ENCODE data around the gene RAB10.
"Not testable (repeated sequence)": the region's sequence is repeated elsewhere in the genome, so short reads cannot be mapped to it uniquely, and the experiment has no call there.

Gene RAB10

DNA sequence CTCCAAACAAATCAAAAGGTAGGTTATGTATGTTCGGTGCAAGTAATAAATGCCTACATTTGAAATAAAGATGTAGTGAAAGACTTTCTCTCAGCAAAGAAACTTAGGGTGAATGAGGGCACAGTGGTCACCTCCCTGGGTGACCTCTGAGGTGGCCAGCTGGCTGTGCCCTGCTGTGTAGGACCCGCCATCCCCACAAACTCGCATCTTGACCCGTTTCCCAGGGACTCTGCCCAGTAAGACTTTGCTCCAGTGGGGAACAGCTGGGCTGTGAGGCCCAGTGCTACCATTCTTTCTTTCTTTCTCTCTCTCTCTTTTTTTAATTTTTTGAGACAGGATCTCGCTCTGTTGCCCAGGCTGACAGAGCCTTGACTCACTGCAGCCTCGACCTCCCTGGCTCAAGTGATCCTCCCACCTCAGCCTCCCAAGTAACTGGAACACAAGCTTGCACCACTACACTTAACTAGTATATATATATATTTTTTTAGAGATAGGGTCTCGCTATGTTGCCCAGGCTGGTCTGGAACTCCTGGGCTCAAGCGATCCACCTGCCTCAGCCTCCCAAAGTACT is 130.8 kb downstream of the RAB10 start:
- DNase-seq: no peak

GRCh38 chr2:26165403-26165802 is 131.5 kb downstream of the RAB10 start:
- DNase-seq: no peak

GRCh38 chr2:26166541-26166940 is 132.7 kb downstream of the RAB10 start:
- not testable (repeated sequence) for DNase-seq

- no peak for DNase-seq
Observed at GRCh38 chr2:26168785-26169184, 134.9 kb downstream of the RAB10 start.

DNA sequence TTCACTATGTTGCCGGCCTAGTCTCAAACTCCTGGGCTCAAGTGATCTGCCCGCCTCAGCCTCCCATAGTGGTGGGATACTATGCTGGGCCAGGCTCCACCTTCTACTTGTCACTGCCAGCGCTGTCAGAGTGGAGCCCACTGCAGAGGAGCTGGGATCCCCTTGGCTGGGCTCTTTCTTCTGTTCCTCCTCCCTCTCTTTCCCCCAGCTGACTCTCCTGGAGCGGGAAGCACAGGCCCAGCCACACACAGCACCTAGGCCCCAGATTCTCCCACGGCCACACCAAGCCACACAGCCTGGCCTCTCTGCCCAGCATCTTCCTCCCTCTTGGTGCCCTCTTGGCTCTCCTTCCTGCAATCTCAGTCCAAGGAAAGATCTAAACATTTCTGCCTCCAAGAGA is 135.3 kb downstream of the RAB10 start:
- no peak for DNase-seq

DNA sequence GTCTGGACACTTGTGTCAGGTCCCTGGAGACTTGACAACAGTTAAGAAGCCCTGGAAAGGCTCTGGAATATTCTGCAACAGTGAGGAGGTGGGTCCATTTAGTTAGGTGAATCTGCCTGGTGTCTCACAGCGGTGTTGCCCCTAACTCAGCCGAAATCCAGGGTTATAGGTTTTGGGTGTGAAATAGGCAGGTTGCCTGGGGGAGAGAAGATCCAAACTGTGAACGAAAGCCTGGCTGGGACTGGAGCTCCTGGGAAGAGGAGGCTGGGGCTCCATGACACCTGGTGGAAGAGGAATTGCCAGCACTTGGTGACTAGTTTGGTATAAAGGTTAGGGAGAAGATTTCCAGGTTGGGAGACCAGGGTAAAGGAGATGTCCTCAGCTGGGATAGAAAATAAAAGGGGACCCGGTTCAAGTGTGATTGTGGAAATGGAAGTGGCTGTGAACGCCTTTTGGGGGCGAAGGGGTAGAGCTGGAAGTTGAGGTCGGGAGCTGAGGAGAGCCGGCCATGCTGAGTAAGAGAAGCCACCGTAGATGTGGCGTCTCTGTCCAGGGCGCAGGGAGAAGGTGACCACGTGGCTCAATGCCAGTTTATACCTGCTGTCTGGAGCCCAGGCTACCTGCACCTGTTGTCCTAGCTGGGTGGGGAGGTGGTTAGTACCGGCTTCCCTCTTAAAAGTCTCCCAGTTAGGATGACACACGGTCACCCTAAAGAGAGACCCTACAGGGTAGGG is 136.0 kb downstream of the RAB10 start:
- no peak for DNase-seq

DNA sequence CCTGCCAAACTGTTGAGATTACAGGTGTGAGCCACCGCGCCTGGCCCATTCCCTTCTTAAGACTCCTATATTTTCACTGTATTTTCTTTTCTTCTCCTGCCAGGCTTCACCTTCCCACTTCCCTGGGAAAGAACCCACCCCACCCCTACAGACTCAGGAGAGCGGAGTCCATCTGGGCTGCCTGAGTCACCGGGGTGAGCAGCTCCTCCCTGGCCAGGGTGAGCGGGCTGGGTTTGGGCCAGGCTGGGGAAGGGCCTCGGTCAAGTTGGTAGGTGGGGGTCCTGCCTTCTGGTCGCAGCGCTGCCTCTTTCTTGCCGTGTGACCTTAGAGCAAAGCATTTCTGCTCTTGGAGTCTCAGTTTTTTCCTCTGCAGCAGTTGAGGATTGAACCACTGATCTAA is 136.9 kb downstream of the RAB10 start:
- no peak for DNase-seq

- DNase-seq: no peak
Observed at GRCh38 chr2:26172189-26172870, 138.4 kb downstream of the RAB10 start.

- no peak for DNase-seq
Observed at GRCh38 chr2:26172871-26173775, 139.2 kb downstream of the RAB10 start, which contains the start of gene GAREM2. TSS of gene GAREM2 (plus strand) at chr2:26173088. CDS start at chr2:26173221, 133 bp downstream.

- no peak for DNase-seq
Observed at GRCh38 chr2:26173776-26174482, 140.0 kb downstream of the RAB10 start.

DNA sequence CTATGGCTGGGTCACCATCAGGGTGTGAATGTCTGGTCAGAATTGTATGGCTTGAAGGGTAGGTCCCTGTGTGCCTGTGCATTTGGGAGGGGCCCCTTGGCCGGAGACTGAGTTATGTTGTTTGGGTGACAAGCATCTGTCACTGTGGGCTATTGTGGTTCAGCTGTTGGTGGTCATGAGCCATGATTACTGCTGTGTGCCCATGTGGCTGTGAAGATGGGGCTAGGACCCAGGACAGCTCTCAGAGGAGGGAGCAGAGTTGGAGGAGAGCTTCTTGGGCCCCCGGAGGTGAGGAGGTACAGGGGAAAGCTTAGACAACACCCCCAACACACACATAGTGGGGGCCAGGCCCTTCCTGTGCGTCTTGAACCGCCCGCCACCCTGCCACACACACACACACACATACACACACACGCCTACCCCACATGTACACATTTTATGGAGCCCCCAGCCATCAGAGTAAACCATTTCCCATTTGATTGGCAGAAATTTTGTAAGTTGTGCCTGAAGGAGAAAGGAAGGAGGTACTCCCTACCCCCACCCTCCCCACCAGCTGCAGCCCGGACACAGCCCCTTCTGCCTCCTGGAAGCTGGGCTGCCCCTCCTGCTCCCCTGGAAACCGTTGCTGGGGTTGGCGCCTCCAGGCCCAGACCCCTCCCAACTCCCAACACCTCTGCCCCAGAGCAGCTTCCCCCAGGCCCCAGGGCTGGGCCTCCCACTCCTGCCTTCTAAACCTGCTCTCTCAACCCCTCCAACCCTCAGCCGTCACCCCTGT is 141.0 kb downstream of the RAB10 start:
- no peak for DNase-seq

- DNase-seq: no peak
Observed at GRCh38 chr2:26175466-26176278, 141.8 kb downstream of the RAB10 start.

DNA sequence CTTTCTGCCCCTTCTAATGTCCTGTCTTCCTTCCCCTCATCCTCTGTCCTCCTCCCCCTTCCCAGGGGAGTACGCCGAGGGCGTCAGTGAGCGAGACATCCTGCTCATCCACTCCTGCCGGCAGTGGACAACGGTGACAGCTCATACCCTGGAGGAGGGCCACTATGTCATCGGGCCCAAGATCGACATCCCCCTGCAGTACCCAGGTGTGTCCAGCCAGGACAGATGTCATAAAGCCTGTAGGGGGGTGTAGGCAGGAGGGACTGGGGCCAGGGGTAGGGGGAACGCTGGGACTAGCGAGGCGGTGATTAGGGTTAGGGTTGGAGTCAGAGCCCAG is 142.4 kb downstream of the RAB10 start:
- DNase-seq: no peak

- no peak for DNase-seq
Observed at GRCh38 chr2:26177122-26177521, 143.2 kb downstream of the RAB10 start.

DNA sequence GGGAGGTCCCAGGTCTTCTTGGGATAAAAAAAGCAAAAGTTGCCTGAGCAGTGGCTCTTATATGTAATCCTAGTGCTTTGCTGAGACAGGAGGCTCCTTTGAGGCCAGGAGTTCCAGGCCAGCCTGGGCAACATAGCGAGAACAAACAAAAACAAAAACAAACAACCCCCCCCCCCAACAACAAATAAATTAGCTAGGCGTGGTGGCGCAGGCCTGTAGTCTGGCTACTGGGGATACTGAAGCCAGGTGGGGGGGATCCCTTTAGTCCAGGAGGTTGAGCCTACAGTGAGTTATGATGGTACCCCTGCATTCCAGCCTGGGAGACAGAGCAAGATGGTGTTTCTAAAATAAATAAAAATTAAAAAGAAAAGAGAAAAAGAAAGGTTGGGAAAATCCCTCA is 144.4 kb downstream of the RAB10 start:
- no peak for DNase-seq

DNA sequence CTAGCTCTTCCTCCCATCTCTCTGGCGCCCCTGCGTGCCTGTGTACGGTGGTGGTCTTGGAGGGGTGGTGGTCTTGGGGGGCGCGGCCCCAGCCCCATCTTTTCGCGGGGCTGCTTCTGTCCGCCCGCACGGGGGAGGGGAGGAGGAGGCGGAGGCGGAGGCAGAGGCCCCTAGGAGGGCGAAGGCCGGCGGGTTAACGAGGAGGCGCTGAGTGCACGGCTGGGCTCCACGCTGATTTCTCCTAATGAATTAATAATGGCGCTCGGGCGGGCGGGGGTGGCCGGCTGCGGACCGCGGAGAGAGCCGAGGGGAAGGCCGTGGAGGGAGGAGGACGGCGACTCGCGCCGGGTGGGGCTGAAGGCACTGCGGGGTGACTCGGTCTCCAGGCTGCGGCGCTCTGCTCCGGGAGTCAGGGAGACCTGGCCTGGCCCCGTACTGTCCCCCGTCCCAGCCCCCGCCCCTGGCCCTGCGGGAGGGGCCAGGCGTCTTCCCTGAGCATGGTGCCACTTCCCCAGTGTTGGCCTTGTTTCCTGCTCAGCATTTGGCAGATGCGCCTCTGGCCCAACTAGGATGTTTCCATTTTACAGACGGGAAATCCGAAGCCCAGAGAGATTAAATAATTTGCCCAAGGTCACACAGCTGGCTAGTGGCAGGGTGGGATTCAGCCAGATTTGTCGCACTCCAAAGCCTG is 145.0 kb downstream of the RAB10 start:
- DNase-seq: no peak

DNA sequence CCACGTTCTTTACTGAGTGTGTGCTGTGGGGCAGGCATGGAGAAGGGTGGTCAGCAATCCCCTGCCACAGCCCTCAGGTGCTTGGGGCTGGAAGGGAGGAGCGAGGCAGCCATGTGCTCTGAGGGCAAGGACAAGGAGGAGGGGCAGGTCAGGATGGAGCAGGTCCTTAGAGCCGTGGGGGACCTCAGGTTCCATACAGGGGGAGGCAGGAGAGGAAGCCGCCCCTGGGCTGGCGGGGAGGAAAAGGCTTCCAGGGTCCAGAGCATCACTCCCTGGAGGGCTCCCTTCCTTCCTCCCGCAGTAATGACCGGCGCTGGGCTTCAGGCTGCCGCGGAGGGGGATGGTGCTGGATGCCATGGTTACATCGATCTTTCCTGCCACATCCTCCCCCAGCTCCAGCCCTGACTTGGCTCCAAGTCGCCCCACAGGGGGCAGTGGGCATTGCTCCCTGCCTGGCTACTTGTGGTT is 145.6 kb downstream of the RAB10 start:
- no peak for DNase-seq

DNA sequence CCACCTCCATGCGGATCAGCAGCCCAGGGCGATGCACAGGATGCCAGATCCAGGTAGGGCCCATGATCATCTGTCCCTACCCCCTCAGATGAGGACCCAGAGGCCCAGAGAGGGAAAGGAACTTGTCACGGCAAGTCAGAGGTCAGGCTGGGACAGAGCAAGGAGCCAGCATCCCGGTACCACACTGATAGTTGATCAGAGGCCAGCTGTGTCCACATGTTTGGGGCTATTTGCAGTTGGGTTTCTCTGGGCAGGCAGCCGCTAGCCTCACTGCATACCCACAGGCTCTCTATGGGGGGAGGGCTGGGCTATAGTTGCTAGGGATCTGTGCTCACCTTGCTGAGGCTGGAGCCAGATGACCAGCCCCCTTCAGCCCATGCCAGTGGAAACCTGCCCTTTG is 148.6 kb downstream of the RAB10 start:
- no peak for DNase-seq

- no peak for DNase-seq
Observed at GRCh38 chr2:26182887-26183630, 149.2 kb downstream of the RAB10 start.
